HG02870 (cell line): ENCODE data around the gene MBNL2.

Experiments used
- ATAC-seq: cut with Tn5 transposase; IDR thresholded peaks from one replicate; pipeline ENCODE4 v1.9.1; 2021; ENCODE audit warnings: mild to moderate bottlenecking, moderate library complexity; ENCODE audit not compliant: unreplicated experiment

MBNL2 gene

GRCh38 chr13:97289514-97290298, 67.6 kb downstream of the MBNL2 start:
- no peak for ATAC-seq

GRCh38 chr13:97295283-97296182, 73.4 kb downstream of the MBNL2 start:
- no peak for ATAC-seq

GRCh38 chr13:97296740-97297139, 74.6 kb downstream of the MBNL2 start:
- no peak for ATAC-seq

GRCh38 chr13:97298816-97299215, 76.7 kb downstream of the MBNL2 start:
- peak; percentile 56 for ATAC-seq

GRCh38 chr13:97300871-97301270, 78.7 kb downstream of the MBNL2 start:
- no peak for ATAC-seq

GRCh38 chr13:97301382-97302095, 79.4 kb downstream of the MBNL2 start:
- no peak for ATAC-seq

GRCh38 chr13:97302611-97303010, 80.5 kb downstream of the MBNL2 start:
- ATAC-seq: no peak

GRCh38 chr13:97306106-97306505, 84.0 kb downstream of the MBNL2 start:
- ATAC-seq: no peak

GRCh38 chr13:97306645-97307044, 84.5 kb downstream of the MBNL2 start:
- no peak for ATAC-seq

- no peak for ATAC-seq
Measured at GRCh38 chr13:97307118-97307881, 85.2 kb downstream of the MBNL2 start.

- no peak for ATAC-seq
Measured at GRCh38 chr13:97307882-97308624, 85.9 kb downstream of the MBNL2 start.

- no peak for ATAC-seq
Measured at GRCh38 chr13:97308735-97309429, 86.7 kb downstream of the MBNL2 start.

- ATAC-seq: no peak
Measured at GRCh38 chr13:97310809-97311436, 88.8 kb downstream of the MBNL2 start.

- ATAC-seq: no peak
Measured at GRCh38 chr13:97311956-97312355, 89.8 kb downstream of the MBNL2 start.

GRCh38 chr13:97313551-97314260, 91.6 kb downstream of the MBNL2 start:
- no peak for ATAC-seq

- no peak for ATAC-seq
Measured at GRCh38 chr13:97316390-97316789, 94.3 kb downstream of the MBNL2 start.

GRCh38 chr13:97317933-97318332, 95.8 kb downstream of the MBNL2 start:
- no peak for ATAC-seq

GRCh38 chr13:97318532-97318931, 96.4 kb downstream of the MBNL2 start:
- peak; percentile 57 for ATAC-seq
